H1 (cell line): ENCODE data around the gene GLB1L3. TPM values are rescaled to one million over a fixed set of nuclear protein-coding genes. Genes with fewer than 3 reads are reported as not detected.

Experiments used
- CTCF ChIA-PET: fragments of 300-600 bp; sonication (Branson Sonifier 250); formaldehyde crosslinking; loops from one replicate; lab custom pipeline; 2021; ENCODE audit not compliant: partially characterized antibody; lab: Charles Lee
- POLR2A ChIA-PET: fragments of 300-600 bp; sonication (Branson Sonifier 250); formaldehyde crosslinking; loops from one replicate; lab custom pipeline; 2021; ENCODE audit warnings: inconsistent platforms; ENCODE audit not compliant: partially characterized antibody; lab: Charles Lee
- DNase-seq, 2 experiments: peaks; one replicate each; pipeline versions ENCODE4 v3.0.0 to v3.0.0-alpha.2; 2010 to 2022; ENCODE audit warnings: low spot score in 2 of 2, low read depth in 1 of 2, mixed read lengths in 1 of 2
- FAIRE-seq: peaks from 2 replicates; lab custom pipeline; 2011; peaks lifted over from hg19 to GRCh38; lab: Jason Lieb, UNC
- H2AFZ ChIP-seq: 2 replicates; pipeline ENCODE4 v1.8.1; 2012; ENCODE audit warnings: low read length, inconsistent platforms
- H2AK5ac ChIP-seq: 2 replicates; pipeline ENCODE4 v1.6.1; 2013; ENCODE audit warnings: low read depth, low read length
- H2BK120ac ChIP-seq: replicated peaks from 2 replicates; pipeline ENCODE3; 2013; ENCODE audit warnings: low read depth, low read length, inconsistent platforms
- H2BK12ac ChIP-seq: 2 replicates; pipeline ENCODE4 v1.6.1; 2013; ENCODE audit warnings: low read depth, low read length
- H2BK15ac ChIP-seq: 2 replicates; pipeline ENCODE4 v1.6.1; 2013; ENCODE audit warnings: low read length
- H2BK20ac ChIP-seq: 2 replicates; pipeline ENCODE4 v1.6.1; 2013; ENCODE audit warnings: low read length
- H2BK5ac ChIP-seq: 2 replicates; pipeline ENCODE4 v1.6.1; 2013; ENCODE audit warnings: low read depth, low read length
- H3K14ac ChIP-seq: 2 replicates; pipeline ENCODE4 v1.6.1; 2013; ENCODE audit warnings: inconsistent platforms; ENCODE audit not compliant: insufficient read length
- H3K18ac ChIP-seq: 2 replicates; pipeline ENCODE4 v1.6.1; 2013; ENCODE audit warnings: low read length; ENCODE audit errors: extremely low read depth
- H3K23ac ChIP-seq: 2 replicates; pipeline ENCODE4 v1.6.1; 2013; ENCODE audit warnings: inconsistent platforms; ENCODE audit not compliant: insufficient read length
- H3K23me2 ChIP-seq: 2 replicates; pipeline ENCODE4 v1.6.1; 2013; ENCODE audit warnings: low read depth, low read length
- H3K27ac ChIP-seq: 2 replicates; pipeline ENCODE4 v1.6.1; 2011; ENCODE audit warnings: low read depth, low read length, inconsistent platforms
- H3K27me3 ChIP-seq, 4 experiments: replicated peaks in 1 of 4; 1 replicate in 1 of 4; 2 replicates in 3 of 4; pipeline versions ENCODE4 v1.6.1 to v1.8.1; 2011 to 2013; ENCODE audit warnings: low read length in 3 of 4, mild to moderate bottlenecking in 3 of 4, inconsistent platforms in 2 of 4, mixed read lengths in 2 of 4, moderate library complexity in 1 of 4; ENCODE audit not compliant: control insufficient read depth in 3 of 4, insufficient read depth in 3 of 4; ENCODE audit errors: extremely low read depth in 1 of 4
- H3K36me3 ChIP-seq, 4 experiments: 2 replicates each; pipeline versions ENCODE4 v1.6.1 to v1.8.1; 2011 to 2013; ENCODE audit warnings: mild to moderate bottlenecking in 4 of 4, low read length in 3 of 4, moderate library complexity in 2 of 4, control low read depth in 1 of 4, inconsistent platforms in 1 of 4; ENCODE audit not compliant: insufficient read depth in 4 of 4, control insufficient read depth in 2 of 4
- H3K4ac ChIP-seq: replicated peaks from 2 replicates; pipeline ENCODE3; 2013; ENCODE audit warnings: low read length, low read depth, mixed read lengths, inconsistent platforms; ENCODE audit not compliant: insufficient read length
- H3K4me1 ChIP-seq, 4 experiments: replicated peaks in 1 of 4; 1 replicate in 1 of 4; 2 replicates in 3 of 4; pipeline versions ENCODE4 v1.6.1 to v1.8.1; 2011 to 2013; ENCODE audit warnings: low read length in 3 of 4, inconsistent platforms in 2 of 4, mixed read lengths in 1 of 4; ENCODE audit not compliant: insufficient read depth in 4 of 4, control insufficient read depth in 3 of 4
- H3K4me2 ChIP-seq, 2 experiments: 2 replicates each; pipeline versions ENCODE4 v1.6.1 to v1.8.1; 2011 to 2013; ENCODE audit warnings: low read depth in 2 of 2, low read length in 2 of 2, control low read depth in 1 of 2, inconsistent platforms in 1 of 2, mild to moderate bottlenecking in 1 of 2; ENCODE audit not compliant: insufficient read depth in 1 of 2
- H3K4me3 ChIP-seq, 4 experiments: fragments of 200-600, 300-600 bp in 1 of 4; sonication (generic), shearing (Covaris generic), sonication (Bioruptor Twin) in 1 of 4; 2 replicates each; pipeline versions ENCODE4 v1.5.1 to v1.8.1; 2011 to 2016; ENCODE audit warnings: low read length in 4 of 4, low read depth in 3 of 4, control low read depth in 2 of 4, inconsistent platforms in 2 of 4, mild to moderate bottlenecking in 2 of 4, mixed read lengths in 1 of 4, moderate library complexity in 1 of 4; ENCODE audit not compliant: insufficient read depth in 2 of 4; ENCODE audit errors: extremely low read depth in 1 of 4
- H3K56ac ChIP-seq: replicated peaks from 2 replicates; pipeline ENCODE3; 2013; ENCODE audit warnings: low read depth, mild to moderate bottlenecking, mixed read lengths, low read length, inconsistent platforms; ENCODE audit not compliant: insufficient read length
- H3K79me1 ChIP-seq: 2 replicates; pipeline ENCODE4 v1.6.1; 2013; ENCODE audit warnings: low read depth, low read length, control low read depth
- H3K79me2 ChIP-seq, 2 experiments: 2 replicates each; pipeline versions ENCODE4 v1.6.1 to v1.8.1; 2012 to 2013; ENCODE audit warnings: low read length in 2 of 2, mild to moderate bottlenecking in 2 of 2, inconsistent platforms in 1 of 2; ENCODE audit not compliant: insufficient read depth in 2 of 2, control insufficient read depth in 1 of 2
- H3K9ac ChIP-seq, 4 experiments: replicated peaks in 1 of 4; 1 replicate in 1 of 4; 2 replicates in 3 of 4; pipeline versions ENCODE4 v1.6.1 to v1.8.1; 2011 to 2013; ENCODE audit warnings: low read depth in 3 of 4, low read length in 3 of 4, control low read depth in 2 of 4, mild to moderate bottlenecking in 2 of 4, moderate library complexity in 2 of 4, inconsistent platforms in 1 of 4; ENCODE audit errors: extremely low read depth in 1 of 4
- H3K9me3 ChIP-seq, 2 experiments: 2 replicates each; pipeline versions ENCODE4 v1.6.1 to v1.8.1; 2012 to 2013; ENCODE audit warnings: mild to moderate bottlenecking in 2 of 2, moderate library complexity in 2 of 2, control low read depth in 1 of 2, inconsistent platforms in 1 of 2, low read depth in 1 of 2, low read length in 1 of 2, mixed read lengths in 1 of 2; ENCODE audit not compliant: insufficient read depth in 2 of 2
- H4K20me1 ChIP-seq, 2 experiments: replicated peaks in 1 of 2; 2 replicates each; pipeline versions ENCODE3 to v1.8.1; 2011 to 2013; ENCODE audit warnings: inconsistent platforms in 2 of 2, low read length in 2 of 2, mild to moderate bottlenecking in 1 of 2; ENCODE audit not compliant: insufficient read depth in 2 of 2, control insufficient read depth in 1 of 2
- H4K5ac ChIP-seq: 2 replicates; pipeline ENCODE4 v1.6.1; 2013; ENCODE audit warnings: low read length, low read depth, mixed read lengths, inconsistent platforms; ENCODE audit not compliant: insufficient read length
- H4K8ac ChIP-seq: 2 replicates; pipeline ENCODE4 v1.8.0; 2013; ENCODE audit warnings: mild to moderate bottlenecking, moderate library complexity, low read length, inconsistent platforms; ENCODE audit not compliant: insufficient read depth; ENCODE audit errors: extremely low read depth
- H4K91ac ChIP-seq: replicated peaks from 2 replicates; pipeline ENCODE3; 2013; ENCODE audit warnings: low read length, mixed read lengths, inconsistent platforms; ENCODE audit not compliant: insufficient read length
- EGR1 ChIP-seq: IDR thresholded peaks from 2 replicates; pipeline ENCODE4 v1.6.1; 2011; ENCODE audit warnings: low read depth, low read length, borderline replicate concordance
- JUN ChIP-seq: IDR thresholded peaks from 2 replicates; pipeline ENCODE4 v1.6.1; 2011; ENCODE audit warnings: low read depth, mild to moderate bottlenecking, improper control_type of control experiment, low read length
- POLR2AphosphoS5 ChIP-seq: IDR thresholded peaks from 2 replicates; pipeline ENCODE4 v1.6.1; 2011; ENCODE audit warnings: low read depth, low read length
- SAP30 ChIP-seq: fragments of 300-600 bp; sonication (generic); IDR thresholded peaks from 2 replicates; pipeline ENCODE4 v1.7.1; 2012; ENCODE audit warnings: low read length, moderate library complexity, mild to moderate bottlenecking, inconsistent platforms; ENCODE audit not compliant: insufficient read depth, insufficient replicate concordance
- WGBS, 2 experiments: shearing (Covaris generic) in 1 of 2; methylation state at CpG; one replicate each; pipeline versions ENCODE4 v1.1.6 to v1.1.7; 2013 to 2015; ENCODE audit warnings: low lambda C conversion rate in 2 of 2, mixed read lengths in 2 of 2, inconsistent platforms in 1 of 2, low coverage in 1 of 2, missing lambda C conversion rate in 1 of 2; ENCODE audit not compliant: insufficient replicate concordance in 2 of 2, insufficient coverage in 1 of 2, insufficient read length in 1 of 2; ENCODE audit errors: extremely low coverage in 1 of 2, missing lambda C conversion rate in 1 of 2; 5-methylcytosine and 5-hydroxymethylcytosine counted together
- polyA plus RNA-seq, 7 experiments: library from polyadenylated mRNA; depleted of rRNA in 3 of 7; stranded (reverse) in 5 of 7; unstranded in 2 of 7; fragments of >200 nt in 5 of 7; fragments of 200-250 nt in 2 of 7; gene quantifications; 1 replicate in 5 of 7; 2 replicates in 1 of 7; 4 replicates in 1 of 7; pipeline versions ENCODE4 v1.2.1 to v1.2.3, GENCODE V29; 2011 to 2013; ENCODE audit warnings: missing spikeins in 2 of 7, mixed read lengths in 2 of 7
- total RNA-seq: library from RNA; stranded (reverse); fragmentation: NEBNext Ultra II Directional; extraction: Animal tissue kit (Norgen Biotek cat#: 25700); gene quantifications from 2 replicates; pipeline ENCODE4 v1.2.1, GENCODE V29; 2021

Gene GLB1L3
- total and polyA plus RNA-seq, 2 of the 8 experiments (the other 6 are each of a cell fraction or from before 2014, with no cell fraction given) = 14.9 to 33.2 TPM

- Histone ChIP-seq H3K56ac (no peak overlapping the region), H3K27me3 (no peaks in the 10 kb centered on the region), H3K4me2 (no peak overlapping the region), H3K14ac (no peak overlapping the region), H3K4me3 (no peak overlapping the region), H3K18ac (no peak overlapping the region), H3K79me1 (no peaks in the 10 kb centered on the region), H2BK20ac (no peak overlapping the region), H3K23me2 (peaks cover 10% of the 10 kb centered on the region; the same call in 1 of the 2 replicates), H3K36me3 (peaks cover 15 to 38% (median 32%) of the 10 kb centered on the region in 4 experiments), H4K91ac (no peak overlapping the region), H4K5ac (no peak overlapping the region), H3K9me3 (no peaks in the 10 kb centered on the region), H3K4me1 (peaks cover 0 to 7% (median 2%) of the 10 kb centered on the region in 4 experiments; a peak in 3 of 7 replicates), H2AK5ac (no peak overlapping the region), H2BK5ac (no peak overlapping the region), H2BK12ac (no peak overlapping the region), H4K20me1 (no peaks in the 10 kb centered on the region), H2AFZ (no peak overlapping the region), H3K4ac (no peak overlapping the region), H3K9ac (no peak overlapping the region), H2BK120ac (no peak overlapping the region), H4K8ac (no peak overlapping the region), H2BK15ac (no peak overlapping the region), H3K27ac (no peak overlapping the region), H3K23ac (no peak overlapping the region), H3K79me2 (peaks cover 5 to 26% of the 10 kb centered on the region in 2 experiments; a peak in 3 of 4 replicates)
- 82% methylated on average over 2 of the region's 2 CpGs; no CpG with 5 or more reads in 1 of the 2 experiments for WGBS, 2 experiments
- CTCF ChIA-PET = interaction anchor here (1.3 to 1.9 kb wide), 3 partner anchors 11 to 21 kb away, joined by 3 to 7 read pairs (median 4); no protein-coding TSS in a partner anchor
- POLR2A ChIA-PET = no interaction called here
- DNase-seq (no peak), FAIRE-seq (no peak)
- no peak for TF ChIP-seq POLR2AphosphoS5
- no peak for TF ChIP-seq SAP30
- TF ChIP-seq EGR1 = no peak
- TF ChIP-seq JUN = no peak
Measured at GRCh38 chr11:134250675-134251074, 25.5 kb upstream of the GLB1L3 start.
